Diencephalon (tissue), 1 donor: ENCODE results near the gene SYCP2. TPM values are rescaled to one million over a fixed set of nuclear protein-coding genes. Genes with fewer than 3 reads are reported as not detected.

Experiments used
- small RNA-seq: library from RNA; depleted of rRNA; stranded (forward); fragments of <200 nt; gene quantifications from one replicate; pipeline ENCODE3, GENCODE V24; 2014
- total RNA-seq: library from RNA; depleted of rRNA; stranded (reverse); fragments of >200 nt; gene quantifications from one replicate; pipeline ENCODE4 v1.2.3, GENCODE V29; 2014

Gene SYCP2
- total RNA-seq: 4.2 TPM

GRCh38 chr20:59933296-59933848 lies at the start of gene SYCP2:
TSS of gene SYCP2 (minus strand) at chr20:59933637. CDS start at chr20:59922413, 11,224 bp downstream.

DNA sequence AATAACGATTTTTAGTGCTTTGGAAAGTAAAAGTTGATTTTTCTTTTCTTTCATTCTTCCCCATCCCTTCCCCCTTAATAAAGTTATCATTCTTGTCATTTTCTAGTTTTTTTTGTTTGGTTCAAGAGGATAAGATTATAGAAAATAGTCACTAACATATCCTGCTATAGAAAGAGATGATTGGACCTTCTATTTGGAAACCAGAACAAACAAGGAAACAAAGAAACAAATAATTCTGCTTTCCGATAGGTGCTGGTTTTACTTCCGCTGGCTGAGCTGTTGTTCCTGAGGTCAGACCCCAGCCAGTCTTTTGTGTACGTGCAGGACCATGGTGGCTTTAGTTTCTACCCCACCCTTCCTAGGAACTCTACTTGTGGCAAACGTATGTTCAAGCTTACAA lies 24.7 kb upstream of the SYCP2 start, which contains the start of gene CDH26:
CDH26 (plus strand) TSS at position 301 of the 400 bp plus-strand sequence. CDS start 304 bp downstream, outside the sequence.

DNA sequence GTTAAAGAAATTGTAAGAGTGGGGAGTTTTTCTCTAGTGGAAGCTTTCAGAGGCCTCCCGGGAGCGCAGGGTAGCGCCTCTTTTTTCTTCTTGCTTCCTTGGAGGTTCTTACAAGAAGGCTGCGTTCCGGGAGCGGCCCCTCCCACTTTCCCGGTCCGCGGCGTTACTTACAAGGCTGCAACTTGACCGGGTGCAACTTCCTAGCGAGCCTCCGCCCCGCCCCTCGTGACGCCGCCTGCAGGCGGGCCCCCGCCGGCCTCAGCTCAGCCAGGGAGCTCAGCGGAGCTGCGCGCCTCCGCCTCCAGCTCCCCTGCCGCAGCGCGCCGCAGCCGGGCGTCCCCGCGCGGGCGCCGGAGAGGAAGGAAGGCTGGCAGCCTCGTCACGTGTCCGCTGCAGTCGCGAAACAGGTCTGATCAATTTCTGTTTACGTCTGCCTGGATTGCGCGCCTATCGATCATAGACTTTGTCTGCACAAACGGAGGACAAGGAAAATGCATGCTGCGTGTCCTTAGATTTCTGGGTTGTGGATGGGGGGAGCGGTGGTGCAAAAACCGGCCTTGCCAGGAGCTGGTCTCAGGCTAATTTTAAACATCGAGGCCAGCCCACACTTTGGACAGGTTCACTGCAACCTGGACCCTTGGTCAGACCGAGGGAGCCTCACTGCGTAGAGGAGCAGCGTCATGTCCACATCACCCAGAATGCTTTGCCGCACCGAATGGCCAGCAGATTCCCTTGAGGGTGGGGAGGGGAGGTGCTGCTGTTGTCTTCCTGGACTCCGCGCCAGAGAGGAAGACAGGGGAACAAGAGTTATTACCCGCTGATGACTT lies 6.9 kb upstream of the SYCP2 start, which contains the start of the genes FAM217B and PPP1R3D:
FAM217B (plus strand) TSS at position 261 of the 827 bp plus-strand sequence. CDS start 3,555 bp downstream, outside the sequence.
PPP1R3D (minus strand) TSS at position 177 of the 827 bp plus-strand sequence. CDS start 374 bp downstream, outside the sequence.

Small RNA genes within 50 kb of the gene (small RNA-seq; reads per million reads assigned to genes)
- not detected for gene RNU7-141P

Other genes with a start within 250 kb of the SYCP2 start
- 6.5 TPM for gene PPP1R3D, start 6.7 kb upstream of the SYCP2 start, total RNA-seq
- 26.5 TPM for gene FAM217B, start 6.8 kb upstream of the SYCP2 start, total RNA-seq
- 0.69 TPM for gene CDH26, start 24.8 kb upstream of the SYCP2 start, total RNA-seq